Fibroblast of lung (primary cell): ENCODE data around the gene MOCS3. TPM values are rescaled to one million over a fixed set of nuclear protein-coding genes. Genes with fewer than 3 reads are reported as not detected.
A peak's percentile ranks its signal among the peaks of the same experiment; 100 is the strongest.

Source experiments
- DNase-seq, 2 donors: peaks; one replicate each; pipeline versions ENCODE4 v3.0.0 to v3.0.0-alpha.2; 2010; ENCODE audit warnings: low read depth in 2 of 2
- H2AFZ ChIP-seq: 2 replicates; pipeline ENCODE4 v1.5.1; 2012; ENCODE audit warnings: low read length, control low read depth, inconsistent platforms
- H3K27ac ChIP-seq: 2 replicates; pipeline ENCODE4 v1.5.1; 2011; ENCODE audit warnings: low read length, control low read depth; ENCODE audit not compliant: insufficient read depth
- H3K27me3 ChIP-seq: 2 replicates; pipeline ENCODE4 v1.5.1; 2011; ENCODE audit warnings: mild to moderate bottlenecking, low read length; ENCODE audit not compliant: control insufficient read depth, insufficient read depth
- H3K36me3 ChIP-seq: 2 replicates; pipeline ENCODE4 v1.5.1; 2011; ENCODE audit warnings: low read length; ENCODE audit not compliant: control insufficient read depth, insufficient read depth
- H3K4me1 ChIP-seq: 2 replicates; pipeline ENCODE4 v1.5.1; 2011; ENCODE audit warnings: low read length; ENCODE audit not compliant: control insufficient read depth, insufficient read depth; ENCODE audit errors: extremely low read depth
- H3K4me2 ChIP-seq: 2 replicates; pipeline ENCODE4 v1.5.1; 2011; ENCODE audit warnings: low read length, control low read depth; ENCODE audit not compliant: insufficient read depth; ENCODE audit errors: extremely low read depth
- H3K4me3 ChIP-seq, 4 experiments: fragments of 200-600 bp in 1 of 4; sonication (generic) in 1 of 4; replicated peaks in 1 of 4; 2 replicates each; pipeline ENCODE4 v1.5.1; 2011 to 2016; ENCODE audit warnings: low read length in 4 of 4, low read depth in 3 of 4, mild to moderate bottlenecking in 3 of 4, control low read depth in 2 of 4, inconsistent platforms in 1 of 4, mixed read lengths in 1 of 4; ENCODE audit not compliant: insufficient read depth in 1 of 4; ENCODE audit errors: control extremely low read depth in 1 of 4
- H3K79me2 ChIP-seq: 2 replicates; pipeline ENCODE4 v1.5.1; 2012; ENCODE audit warnings: mild to moderate bottlenecking, low read length, inconsistent platforms; ENCODE audit not compliant: control insufficient read depth, insufficient read depth
- H3K9ac ChIP-seq: 2 replicates; pipeline ENCODE4 v1.5.1; 2011; ENCODE audit warnings: mild to moderate bottlenecking, low read length, control low read depth; ENCODE audit not compliant: insufficient read depth
- H3K9me3 ChIP-seq: 2 replicates; pipeline ENCODE4 v1.5.1; 2012; ENCODE audit warnings: low read depth, low read length; ENCODE audit not compliant: control insufficient read depth, insufficient read depth
- H4K20me1 ChIP-seq: 2 replicates; pipeline ENCODE4 v1.5.1; 2011; ENCODE audit warnings: low read length; ENCODE audit not compliant: control insufficient read depth, insufficient read depth; ENCODE audit errors: extremely low read depth
- CTCF ChIP-seq, 2 donors: IDR thresholded peaks in 1 of 2; conservative IDR thresholded peaks in 1 of 2; 1 replicate in 1 of 2; 2 replicates in 1 of 2; pipeline ENCODE4 v1.5.1; 2011 to 2012; ENCODE audit warnings: low read length in 2 of 2, control low read depth in 1 of 2, inconsistent platforms in 1 of 2, low read depth in 1 of 2, mild to moderate bottlenecking in 1 of 2
- EZH2 ChIP-seq: IDR thresholded peaks from 2 replicates; pipeline ENCODE4 v1.5.1; 2012; ENCODE audit warnings: low read length, control low read depth, mild to moderate bottlenecking; ENCODE audit errors: missing control alignments
- polyA plus RNA-seq, 2 donors: library from polyadenylated mRNA; depleted of rRNA in 1 of 2; stranded (reverse) in 1 of 2; unstranded in 1 of 2; fragments of >200 nt; gene quantifications; 2 replicates each; pipeline ENCODE4 v1.2.1, GENCODE V29; 2011 to 2012; ENCODE audit warnings: missing spikeins in 1 of 2
- total RNA-seq: library from RNA; depleted of rRNA; stranded (reverse); fragments of >200 nt; gene quantifications from 2 replicates; pipeline ENCODE4 v1.2.1, GENCODE V29; 2014

The MOCS3 gene
- total and polyA plus RNA-seq, 2 donors (not counting 1 experiment from before 2014, with no cell fraction given): 3.7 to 10.1 TPM

- H3K4me2 ChIP-seq: peak overlapping the region; percentile 99
- peak overlapping the region; percentile 67 for H3K27ac ChIP-seq
- H4K20me1 ChIP-seq: no peaks in the 10 kb centered on the region
- H2AFZ ChIP-seq: no peak overlapping the region
- TF ChIP-seq EZH2: no peak
- TF ChIP-seq CTCF (conservative IDR thresholded peaks at IDR 0.05 in 1 of 2, IDR thresholded peaks at IDR 0.05 in 1 of 2; ENCODE audit: low read depth in 1 of 2, low read length in 2 of 2): peak; percentile 99
- H3K4me1 ChIP-seq: peaks cover 6% of the 10 kb centered on the region
- H3K9me3 ChIP-seq: no peaks in the 10 kb centered on the region
- peak; percentile 94 to 98 for DNase-seq
- H3K9ac ChIP-seq: peak overlapping the region; percentile 74
- no peaks in the 10 kb centered on the region for H3K27me3 ChIP-seq
- H3K79me2 ChIP-seq: peaks cover 60% of the 10 kb centered on the region
- H3K36me3 ChIP-seq: peaks cover 5% of the 10 kb centered on the region
- peak overlapping the region; percentile 74 to 91 (median 85) for H3K4me3 ChIP-seq
Measured at GRCh38 chr20:50929299-50930138, 29.1 kb upstream of the MOCS3 start.

GRCh38 chr20:50930139-50930975 is 28.3 kb upstream of the MOCS3 start:
- Histone ChIP-seq H3K9ac (peak overlapping the region; percentile 81), H3K27me3 (no peaks in the 10 kb centered on the region), H3K4me3 (peak overlapping the region; percentile 74 to 91 (median 85)), H3K79me2 (peaks cover 52% of the 10 kb centered on the region), H4K20me1 (no peaks in the 10 kb centered on the region), H3K27ac (peak overlapping the region; percentile 91), H3K4me2 (peak overlapping the region; percentile 99), H3K36me3 (peaks cover 7% of the 10 kb centered on the region), H3K9me3 (no peaks in the 10 kb centered on the region), H2AFZ (no peak overlapping the region), H3K4me1 (peaks cover 6% of the 10 kb centered on the region)
- no peak for DNase-seq
- TF ChIP-seq CTCF (conservative IDR thresholded peaks at IDR 0.05 in 1 of 2, IDR thresholded peaks at IDR 0.05 in 1 of 2; ENCODE audit: low read depth in 1 of 2, low read length in 2 of 2): no peak
- no peak for TF ChIP-seq EZH2

GRCh38 chr20:50930976-50931305 is 27.7 kb upstream of the MOCS3 start:
- DNase-seq: no peak
- Histone ChIP-seq H4K20me1 (no peaks in the 10 kb centered on the region), H3K79me2 (peaks cover 46% of the 10 kb centered on the region), H3K9ac (peak overlapping the region; percentile 90), H2AFZ (no peak overlapping the region), H3K27ac (peak overlapping the region; percentile 91), H3K36me3 (peaks cover 7% of the 10 kb centered on the region), H3K9me3 (no peaks in the 10 kb centered on the region), H3K4me3 (peak overlapping the region; percentile 47 to 58 (median 52)), H3K27me3 (no peaks in the 10 kb centered on the region), H3K4me1 (peaks cover 6% of the 10 kb centered on the region), H3K4me2 (no peak overlapping the region)
- no peak for TF ChIP-seq CTCF (conservative IDR thresholded peaks at IDR 0.05 in 1 of 2, IDR thresholded peaks at IDR 0.05 in 1 of 2; ENCODE audit: low read depth in 1 of 2, low read length in 2 of 2)
- TF ChIP-seq EZH2: no peak
